Measurements from ENCODE around the gene PRR18.
"Not testable (repeated sequence)": the region's sequence is repeated elsewhere in the genome, so short reads cannot be mapped to it uniquely, and the experiment has no call there.

The PRR18 gene

GRCh38 chr6:166308033-166308768 is at the start of gene PRR18:
Gene PRR18, minus strand, starts transcription at chr6:166308392. Its CDS starts 250 bp downstream, at chr6:166308142.
- no peak for DNase-seq

- no peak for DNase-seq
Observed at GRCh38 chr6:166355552-166355951, 47.4 kb upstream of the PRR18 start.

- no peak for DNase-seq
Observed at GRCh38 chr6:166354965-166355364, 46.8 kb upstream of the PRR18 start.

DNA sequence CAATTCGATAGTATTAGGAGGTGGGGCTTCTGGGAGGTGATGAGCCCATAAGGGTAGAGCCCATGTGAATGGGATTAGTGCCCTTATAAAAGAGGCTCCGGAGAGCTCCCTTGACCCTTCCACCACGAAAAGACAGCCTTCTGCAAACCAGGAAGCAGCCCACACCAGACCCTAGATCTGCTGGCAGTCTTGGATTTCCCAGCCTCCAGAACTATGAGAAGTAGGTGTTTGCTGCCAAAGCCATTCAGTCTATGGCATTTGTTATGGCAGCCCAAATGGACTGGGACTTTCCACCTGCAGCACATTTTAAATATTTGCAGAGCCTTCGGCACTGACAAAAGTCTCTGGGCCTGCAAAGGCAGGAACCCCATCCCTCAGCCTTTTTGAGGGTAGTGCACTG is 46.0 kb upstream of the PRR18 start:
- DNase-seq: no peak

DNA sequence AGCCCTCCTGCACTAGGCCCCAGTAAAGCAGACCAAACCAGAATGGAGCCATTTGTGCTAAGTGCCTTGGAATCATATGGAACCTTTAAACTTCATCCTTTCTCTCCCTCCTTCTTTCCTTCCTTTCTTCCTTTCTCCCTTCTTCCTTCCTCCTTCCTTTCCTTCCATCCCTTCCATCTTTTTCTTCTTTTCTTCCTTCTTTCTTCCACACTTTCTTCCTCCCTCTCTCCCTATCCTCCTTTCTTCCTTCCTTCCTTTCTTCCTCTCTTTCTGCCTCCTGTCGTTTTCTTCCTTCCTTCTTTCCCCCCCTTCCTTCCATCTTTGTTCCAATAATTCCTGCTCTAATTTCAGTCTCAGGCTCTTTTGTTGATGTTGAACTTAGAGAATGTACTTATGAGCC is 45.3 kb upstream of the PRR18 start:
- DNase-seq: no peak

GRCh38 chr6:166352923-166353322 is 44.7 kb upstream of the PRR18 start:
- no peak for DNase-seq

GRCh38 chr6:166351715-166352285 is 43.6 kb upstream of the PRR18 start:
- DNase-seq: peak; percentile 52

DNA sequence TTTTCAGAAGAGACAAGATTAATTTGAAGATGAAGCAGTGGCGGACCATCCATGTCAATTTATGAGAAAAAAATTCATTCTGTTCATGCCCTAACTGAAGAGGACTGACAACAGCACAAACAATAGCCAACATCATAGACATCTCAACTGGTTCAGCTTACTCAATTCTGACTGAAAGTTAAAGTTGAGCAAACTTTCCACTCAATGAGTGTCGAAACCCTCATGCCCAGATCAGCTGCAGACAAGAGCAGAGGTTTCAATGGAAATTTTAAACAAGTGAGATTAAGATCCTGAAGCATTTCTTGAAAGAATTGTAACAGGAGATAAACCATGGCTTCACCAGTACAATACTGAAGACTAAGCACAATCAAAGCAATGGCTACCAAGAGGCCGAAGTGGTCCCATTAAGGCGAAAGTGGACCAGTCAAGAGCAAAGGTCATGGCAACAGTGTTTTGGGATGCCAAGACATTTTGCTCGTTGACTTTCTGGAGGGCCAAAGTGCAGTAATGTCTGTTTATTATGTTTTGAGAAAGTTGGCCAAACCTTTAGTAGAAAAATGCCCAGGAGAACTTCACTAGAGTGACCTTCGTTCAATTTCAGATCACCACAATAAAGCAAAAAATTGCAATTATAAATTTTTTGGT is 40.2 kb upstream of the PRR18 start:
- no peak for DNase-seq

DNA sequence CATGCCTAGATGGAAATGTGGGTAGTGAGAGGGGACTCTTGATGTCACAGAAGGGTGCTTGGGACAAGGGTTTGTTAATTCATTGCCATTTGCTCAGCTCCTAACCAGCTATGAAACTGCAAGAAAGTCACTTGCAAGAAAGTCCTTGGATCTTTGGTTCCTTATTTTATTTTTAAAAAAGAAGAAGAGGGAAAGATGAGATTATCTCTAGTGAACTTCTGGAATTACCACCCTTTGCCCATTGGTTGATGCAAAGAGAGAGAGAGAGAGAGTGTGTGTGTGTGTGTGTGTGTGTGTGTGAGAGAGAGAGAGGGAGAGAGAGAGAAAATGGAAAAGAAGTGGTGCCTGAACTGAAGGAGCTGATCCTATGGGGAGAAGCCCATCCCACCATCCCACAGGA is 38.8 kb upstream of the PRR18 start:
- no peak for DNase-seq

- DNase-seq: no peak
Observed at GRCh38 chr6:166346449-166346848, 38.3 kb upstream of the PRR18 start.

- not testable (repeated sequence) for DNase-seq
Observed at GRCh38 chr6:166345672-166346071, 37.5 kb upstream of the PRR18 start.

- DNase-seq: not testable (repeated sequence)
Observed at GRCh38 chr6:166344921-166345320, 36.7 kb upstream of the PRR18 start.

DNA sequence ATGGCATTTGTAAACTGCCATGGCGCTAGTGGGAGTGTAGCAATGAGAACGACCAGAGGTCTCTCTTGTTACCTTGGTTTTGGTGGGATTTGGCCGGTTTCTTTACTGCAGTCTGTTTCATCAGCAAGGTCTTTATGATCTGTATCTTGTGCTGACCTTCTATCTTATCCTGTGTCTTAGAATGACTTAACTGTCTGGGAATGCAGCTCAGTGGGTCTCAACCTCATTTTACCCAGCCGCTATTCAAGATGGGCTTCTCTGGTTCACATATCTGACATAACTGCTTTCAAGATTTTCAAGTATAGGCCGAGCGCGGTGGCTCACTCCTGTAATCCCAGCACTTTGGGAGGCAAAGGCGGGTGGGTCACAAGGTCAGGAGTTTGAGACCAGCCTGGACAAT is 36.0 kb upstream of the PRR18 start:
- no peak for DNase-seq

DNA sequence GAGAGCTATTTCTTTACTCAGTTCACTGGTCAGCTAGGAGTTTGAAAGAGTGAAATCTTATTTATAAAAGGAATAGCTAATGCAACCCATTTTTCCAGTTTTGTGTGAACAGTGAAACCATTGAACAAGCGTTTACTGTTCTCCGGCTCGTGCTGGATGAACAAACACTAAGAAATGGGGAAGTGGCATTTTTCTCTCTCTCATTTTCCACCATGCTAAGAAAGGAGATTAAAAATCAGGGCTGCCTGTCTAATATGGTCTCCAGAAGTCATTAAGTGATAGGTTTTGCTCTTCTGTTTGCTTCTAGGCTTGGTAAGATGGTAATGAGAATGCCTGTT is 34.9 kb upstream of the PRR18 start:
- DNase-seq: no peak

DNA sequence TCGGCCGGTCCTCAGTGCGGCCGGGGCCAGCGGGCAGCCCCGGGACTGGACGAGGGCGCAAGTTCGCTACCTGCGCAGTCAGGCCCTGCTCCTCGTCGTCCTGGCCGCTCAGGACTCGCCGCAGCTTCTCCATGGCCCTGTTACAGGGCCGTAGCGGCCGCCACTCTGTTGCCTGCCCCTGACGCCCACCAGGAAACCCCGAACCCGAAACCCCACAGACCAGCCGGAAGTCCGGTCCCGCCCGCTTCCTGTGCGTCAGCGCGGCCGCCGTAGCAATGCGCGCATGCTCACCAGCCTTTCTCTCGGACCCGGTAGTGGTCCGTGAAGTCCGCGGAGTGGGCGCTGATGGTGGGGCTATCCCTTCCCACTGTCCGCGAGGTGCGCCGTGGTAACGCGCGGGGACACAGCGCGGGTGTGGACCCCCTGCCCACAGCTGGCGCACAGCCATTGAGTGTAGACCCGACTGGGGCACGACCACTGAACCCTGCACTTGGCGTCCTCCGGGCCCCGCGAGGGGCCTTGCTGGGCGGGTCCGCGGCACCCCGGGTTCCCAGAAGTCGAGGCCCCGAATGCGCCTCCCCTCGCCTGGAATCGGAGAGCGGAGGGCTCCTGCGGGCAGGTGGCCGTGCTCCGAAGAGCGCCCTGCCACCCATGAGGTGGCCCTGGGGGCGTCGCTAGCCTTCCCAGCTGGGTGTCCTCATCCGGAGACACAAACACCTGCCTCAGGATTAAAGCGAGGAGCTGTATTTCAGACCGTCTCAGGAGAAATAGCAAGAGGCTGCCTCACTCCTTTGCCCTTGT is 34.4 kb upstream of the PRR18 start, which contains the start of gene SFT2D1:
SFT2D1 (minus strand) TSS at position 197 of the 801 bp plus-strand sequence; CDS start at position 133, 64 bp downstream.
- peak; percentile 90 for DNase-seq

DNA sequence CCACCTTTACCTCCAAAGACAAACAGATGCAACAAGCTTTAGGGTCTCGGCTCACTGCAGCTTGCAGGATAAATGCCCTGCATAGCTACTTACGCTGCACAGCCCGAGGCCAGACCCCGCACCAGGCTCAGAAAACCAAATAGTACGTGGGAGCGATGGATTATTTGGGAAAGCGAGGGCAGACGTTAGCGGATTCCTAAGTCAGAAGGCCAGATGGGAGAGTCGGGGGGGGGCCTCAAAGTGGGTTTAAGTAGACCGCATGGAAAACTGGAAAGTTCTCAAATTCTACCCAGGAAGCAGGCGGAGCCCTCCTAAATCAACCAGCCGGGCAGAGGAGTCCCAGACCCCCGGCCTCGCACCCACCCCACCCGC is 33.8 kb upstream of the PRR18 start:
- DNase-seq: no peak

GRCh38 chr6:166341464-166341863 is 33.3 kb upstream of the PRR18 start:
- no peak for DNase-seq

DNA sequence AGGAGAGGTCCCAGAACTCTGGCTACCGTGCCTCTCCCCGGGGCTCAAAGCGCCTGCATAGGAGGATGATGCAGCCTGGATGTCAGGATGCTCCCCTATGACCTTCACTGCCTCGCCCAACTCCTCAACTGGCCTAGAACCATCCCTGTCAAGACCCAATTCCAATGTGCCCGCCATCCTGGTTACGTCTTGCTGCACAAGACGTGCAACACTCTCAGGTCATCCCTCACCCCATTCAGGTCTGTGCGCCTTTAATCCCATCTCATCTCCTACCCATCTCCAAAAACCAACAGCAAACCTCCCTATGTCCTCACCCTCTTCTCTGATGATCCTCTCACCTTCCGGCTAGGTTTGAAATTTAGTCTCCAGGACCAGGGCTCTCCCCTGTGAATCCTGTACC is 30.7 kb upstream of the PRR18 start:
- no peak for DNase-seq

GRCh38 chr6:166336847-166337246 is 28.7 kb upstream of the PRR18 start:
- DNase-seq: no peak

DNA sequence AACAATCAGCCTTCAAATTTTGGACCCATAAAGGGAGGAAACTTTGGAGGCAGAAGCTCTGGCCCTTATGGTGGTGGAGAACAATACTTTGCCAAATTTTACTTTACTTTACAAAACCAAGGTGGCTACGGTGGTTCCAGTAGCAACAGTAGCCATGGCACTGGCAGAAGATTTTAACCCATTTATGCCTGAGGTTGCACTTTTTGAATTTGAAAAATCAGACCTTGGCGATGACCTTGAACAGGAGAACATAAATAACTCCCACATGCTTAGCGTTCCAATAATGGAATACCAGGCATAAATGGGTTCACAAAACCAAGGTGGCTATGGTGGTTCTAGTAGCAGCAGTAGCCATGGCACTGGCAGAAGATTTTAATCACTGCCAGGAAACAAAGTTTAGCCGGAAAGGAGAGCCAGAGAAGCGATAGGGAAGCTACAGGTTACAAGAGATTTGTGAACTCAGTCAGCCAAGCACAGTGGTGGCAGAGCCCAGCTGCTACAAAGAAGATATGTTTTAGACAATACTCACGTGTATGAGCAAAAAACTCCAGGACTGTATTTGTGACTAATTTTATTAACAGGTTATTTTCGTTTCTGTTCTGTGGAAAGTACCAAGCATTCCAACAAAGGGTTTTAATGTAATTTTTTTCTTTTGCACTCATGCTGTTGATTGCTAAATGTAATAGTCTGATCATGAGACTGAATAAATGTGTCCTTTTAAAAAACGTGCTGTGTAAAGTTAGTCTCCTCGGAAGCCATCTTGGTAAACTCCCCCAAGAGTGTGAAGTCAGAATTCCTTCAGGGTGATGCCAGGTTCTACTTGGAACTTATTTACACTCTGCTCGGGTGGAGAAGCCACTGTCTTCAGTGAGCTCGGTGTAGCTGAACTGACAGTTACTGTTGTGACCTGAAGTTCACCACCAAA is 27.4 kb upstream of the PRR18 start:
- no peak for DNase-seq

- no peak for DNase-seq
Observed at GRCh38 chr6:166334878-166335277, 26.7 kb upstream of the PRR18 start.

All from CD4-positive, alpha-beta T cell treated with Interleukin-15 for 1 hour (primary cell).